ENCODE data around the gene SGCG.
"Not testable (repeated sequence)": the region's sequence is repeated elsewhere in the genome, so short reads cannot be mapped to it uniquely, and the experiment has no call there.

The SGCG gene

GRCh38 chr13:23180711-23181110 lies at the start of gene SGCG:
Gene SGCG (plus strand): TSS chr13:23180979. CDS start chr13:23203695, 22,716 bp downstream.
- no peaks in the 10 kb centered on the region for H3K36me3 Mint-ChIP-seq (ENCODE audit: insufficient read depth)
- no peak within 1 kb of the TSS for H3K27ac Mint-ChIP-seq (ENCODE audit: low read depth)
- peaks cover 9% of the 10 kb centered on the region for H3K9me3 Mint-ChIP-seq
- no peak within 1 kb of the TSS for H3K4me3 Mint-ChIP-seq
- DNase-seq (ENCODE audit: low spot score in 2 of 2) (no peak), ATAC-seq (replicated peaks; ENCODE audit: extremely low read depth, poor library complexity, severe bottlenecking) (no peak)
- H3K4me1 Mint-ChIP-seq: no peaks in the 10 kb centered on the region
- no peaks in the 10 kb centered on the region for H3K27me3 Mint-ChIP-seq

- Mint-ChIP-seq H3K27me3 (peaks cover 15% of the 10 kb centered on the region), H3K4me3 (no peak overlapping the region), H3K36me3 (ENCODE audit: insufficient read depth) (no peaks in the 10 kb centered on the region), H3K4me1 (no peaks in the 10 kb centered on the region), H3K27ac (ENCODE audit: low read depth) (no peak overlapping the region), H3K9me3 (no peaks in the 10 kb centered on the region)
- DNase-seq (ENCODE audit: low spot score in 2 of 2): no peak
- no peak for ATAC-seq (replicated peaks; ENCODE audit: extremely low read depth, poor library complexity, severe bottlenecking)
Observed at GRCh38 chr13:23134542-23134941, 46.2 kb upstream of the SGCG start.

- Mint-ChIP-seq H3K4me3 (no peak overlapping the region), H3K36me3 (ENCODE audit: insufficient read depth) (no peaks in the 10 kb centered on the region), H3K27ac (ENCODE audit: low read depth) (no peak overlapping the region), H3K27me3 (peaks cover 12% of the 10 kb centered on the region), H3K9me3 (no peaks in the 10 kb centered on the region), H3K4me1 (no peaks in the 10 kb centered on the region)
- no peak for ATAC-seq (replicated peaks; ENCODE audit: extremely low read depth, poor library complexity, severe bottlenecking)
- no peak for DNase-seq (ENCODE audit: low spot score in 2 of 2)
Observed at GRCh38 chr13:23140492-23140891, 40.3 kb upstream of the SGCG start.

- Mint-ChIP-seq H3K27me3 (peaks cover 10% of the 10 kb centered on the region), H3K9me3 (no peaks in the 10 kb centered on the region), H3K36me3 (ENCODE audit: insufficient read depth) (no peaks in the 10 kb centered on the region), H3K27ac (ENCODE audit: low read depth) (no peak overlapping the region), H3K4me1 (no peaks in the 10 kb centered on the region), H3K4me3 (no peak overlapping the region)
- ATAC-seq (replicated peaks; ENCODE audit: extremely low read depth, poor library complexity, severe bottlenecking): no peak
- DNase-seq (ENCODE audit: low spot score in 2 of 2): no peak
Observed at GRCh38 chr13:23141964-23142363, 38.8 kb upstream of the SGCG start.

GRCh38 chr13:23142607-23143006 lies 38.2 kb upstream of the SGCG start:
- H3K36me3 Mint-ChIP-seq (ENCODE audit: insufficient read depth); H3K9me3 Mint-ChIP-seq; ATAC-seq (replicated peaks; ENCODE audit: extremely low read depth, poor library complexity, severe bottlenecking); H3K4me1 Mint-ChIP-seq; H3K27ac Mint-ChIP-seq (ENCODE audit: low read depth); H3K4me3 Mint-ChIP-seq; DNase-seq (ENCODE audit: low spot score in 2 of 2): not testable (repeated sequence)
- peaks cover 10% of the 10 kb centered on the region for H3K27me3 Mint-ChIP-seq

GRCh38 chr13:23144431-23144830 lies 36.3 kb upstream of the SGCG start:
- no peaks in the 10 kb centered on the region for H3K9me3 Mint-ChIP-seq
- no peak overlapping the region for H3K4me3 Mint-ChIP-seq
- H3K36me3 Mint-ChIP-seq (ENCODE audit: insufficient read depth): no peaks in the 10 kb centered on the region
- peaks cover 10% of the 10 kb centered on the region for H3K27me3 Mint-ChIP-seq
- no peaks in the 10 kb centered on the region for H3K4me1 Mint-ChIP-seq
- no peak overlapping the region for H3K27ac Mint-ChIP-seq (ENCODE audit: low read depth)
- ATAC-seq (replicated peaks; ENCODE audit: extremely low read depth, poor library complexity, severe bottlenecking) (no peak), DNase-seq (ENCODE audit: low spot score in 2 of 2) (no peak)

- Mint-ChIP-seq H3K36me3 (ENCODE audit: insufficient read depth) (no peaks in the 10 kb centered on the region), H3K4me1 (no peaks in the 10 kb centered on the region), H3K27ac (ENCODE audit: low read depth) (no peak overlapping the region), H3K27me3 (peaks cover 10% of the 10 kb centered on the region), H3K9me3 (no peaks in the 10 kb centered on the region), H3K4me3 (no peak overlapping the region)
- DNase-seq (ENCODE audit: low spot score in 2 of 2): no peak
- ATAC-seq (replicated peaks; ENCODE audit: extremely low read depth, poor library complexity, severe bottlenecking): no peak
Observed at GRCh38 chr13:23146006-23146405, 34.8 kb upstream of the SGCG start.

- H3K36me3 Mint-ChIP-seq (ENCODE audit: insufficient read depth): no peaks in the 10 kb centered on the region
- H3K4me3 Mint-ChIP-seq: no peak overlapping the region
- no peaks in the 10 kb centered on the region for H3K9me3 Mint-ChIP-seq
- H3K27me3 Mint-ChIP-seq: peaks cover 10% of the 10 kb centered on the region
- no peak overlapping the region for H3K27ac Mint-ChIP-seq (ENCODE audit: low read depth)
- DNase-seq (ENCODE audit: low spot score in 2 of 2): no peak
- ATAC-seq (replicated peaks; ENCODE audit: extremely low read depth, poor library complexity, severe bottlenecking): no peak
- H3K4me1 Mint-ChIP-seq: no peaks in the 10 kb centered on the region
Observed at GRCh38 chr13:23146811-23147625, 33.8 kb upstream of the SGCG start.

GRCh38 chr13:23147827-23148226 lies 33.0 kb upstream of the SGCG start:
- Mint-ChIP-seq H3K4me1 (no peaks in the 10 kb centered on the region), H3K27ac (ENCODE audit: low read depth) (no peak overlapping the region), H3K36me3 (ENCODE audit: insufficient read depth) (no peaks in the 10 kb centered on the region), H3K27me3 (peaks cover 11% of the 10 kb centered on the region), H3K4me3 (no peak overlapping the region), H3K9me3 (no peaks in the 10 kb centered on the region)
- DNase-seq (ENCODE audit: low spot score in 2 of 2): no peak
- no peak for ATAC-seq (replicated peaks; ENCODE audit: extremely low read depth, poor library complexity, severe bottlenecking)

- H3K27ac Mint-ChIP-seq (ENCODE audit: low read depth): no peak overlapping the region
- ATAC-seq (replicated peaks; ENCODE audit: extremely low read depth, poor library complexity, severe bottlenecking) (no peak), DNase-seq (ENCODE audit: low spot score in 2 of 2) (no peak)
- no peaks in the 10 kb centered on the region for H3K36me3 Mint-ChIP-seq (ENCODE audit: insufficient read depth)
- H3K9me3 Mint-ChIP-seq: peaks cover 8% of the 10 kb centered on the region
- H3K4me1 Mint-ChIP-seq: peaks cover 5% of the 10 kb centered on the region
- no peak overlapping the region for H3K4me3 Mint-ChIP-seq
- H3K27me3 Mint-ChIP-seq: peaks cover 50% of the 10 kb centered on the region
Observed at GRCh38 chr13:23157781-23158180, 23.0 kb upstream of the SGCG start.

GRCh38 chr13:23159205-23159759 lies 21.5 kb upstream of the SGCG start:
- no peaks in the 10 kb centered on the region for H3K36me3 Mint-ChIP-seq (ENCODE audit: insufficient read depth)
- DNase-seq (ENCODE audit: low spot score in 2 of 2) (no peak), ATAC-seq (replicated peaks; ENCODE audit: extremely low read depth, poor library complexity, severe bottlenecking) (no peak)
- H3K27me3 Mint-ChIP-seq: peaks cover 35% of the 10 kb centered on the region
- no peak overlapping the region for H3K4me3 Mint-ChIP-seq
- H3K9me3 Mint-ChIP-seq: no peaks in the 10 kb centered on the region
- no peak overlapping the region for H3K27ac Mint-ChIP-seq (ENCODE audit: low read depth)
- H3K4me1 Mint-ChIP-seq: peaks cover 5% of the 10 kb centered on the region

GRCh38 chr13:23159760-23160637 lies 20.8 kb upstream of the SGCG start:
- ATAC-seq (replicated peaks; ENCODE audit: extremely low read depth, poor library complexity, severe bottlenecking): no peak
- DNase-seq (ENCODE audit: low spot score in 2 of 2): no peak
- Mint-ChIP-seq H3K27ac (ENCODE audit: low read depth) (no peak overlapping the region), H3K4me3 (no peak overlapping the region), H3K9me3 (no peaks in the 10 kb centered on the region), H3K27me3 (peaks cover 29% of the 10 kb centered on the region), H3K4me1 (peaks cover 5% of the 10 kb centered on the region), H3K36me3 (ENCODE audit: insufficient read depth) (no peaks in the 10 kb centered on the region)
